GM19193 (cell line): ENCODE measurements around the gene PCK2.

Experiments
- POLR2A ChIP-seq: IDR thresholded peaks from 4 replicates; pipeline ENCODE4 v1.6.1; 2011; ENCODE audit not compliant: insufficient read depth, insufficient read length; ENCODE audit errors: extremely low read depth

PCK2 gene

DNA sequence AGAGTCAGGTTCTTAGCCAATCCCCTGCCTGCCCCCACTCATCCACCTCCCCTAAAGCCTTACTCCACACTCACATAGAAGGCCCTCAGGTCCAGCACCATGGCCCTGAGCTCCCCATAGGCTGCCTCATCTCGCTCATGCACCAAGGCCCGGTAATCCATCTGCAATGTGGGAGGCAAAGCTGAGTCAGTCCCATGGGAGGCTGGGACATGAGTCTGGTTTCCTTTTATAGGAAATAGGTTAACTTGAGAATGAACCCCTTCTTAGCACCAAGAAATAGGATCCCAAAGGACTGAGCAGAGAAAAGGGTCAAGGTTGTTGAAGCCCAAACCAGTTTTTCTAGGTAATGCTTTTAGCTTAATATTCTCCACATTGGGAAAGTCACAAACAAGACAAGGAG, 49.4 kb downstream of the PCK2 start:
- no peak for TF ChIP-seq POLR2A

DNA sequence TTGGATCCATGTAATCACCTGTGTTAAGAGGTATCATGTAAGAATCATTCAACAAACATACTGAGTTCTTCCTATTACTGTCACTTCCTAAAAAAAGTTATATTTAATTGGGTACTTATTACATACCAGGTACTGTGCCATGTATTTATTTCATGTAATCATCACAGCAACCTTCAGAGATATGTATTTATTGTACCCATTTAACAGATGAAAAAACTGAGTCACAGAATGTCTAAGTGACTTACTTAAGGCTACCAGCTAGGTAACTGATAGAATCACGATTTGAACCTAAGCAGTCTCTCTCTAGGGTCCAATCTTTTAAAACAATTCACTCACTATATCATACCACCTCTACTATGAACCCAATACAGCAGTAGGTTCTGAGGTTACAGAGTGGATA, 50.3 kb downstream of the PCK2 start:
- no peak for TF ChIP-seq POLR2A

DNA sequence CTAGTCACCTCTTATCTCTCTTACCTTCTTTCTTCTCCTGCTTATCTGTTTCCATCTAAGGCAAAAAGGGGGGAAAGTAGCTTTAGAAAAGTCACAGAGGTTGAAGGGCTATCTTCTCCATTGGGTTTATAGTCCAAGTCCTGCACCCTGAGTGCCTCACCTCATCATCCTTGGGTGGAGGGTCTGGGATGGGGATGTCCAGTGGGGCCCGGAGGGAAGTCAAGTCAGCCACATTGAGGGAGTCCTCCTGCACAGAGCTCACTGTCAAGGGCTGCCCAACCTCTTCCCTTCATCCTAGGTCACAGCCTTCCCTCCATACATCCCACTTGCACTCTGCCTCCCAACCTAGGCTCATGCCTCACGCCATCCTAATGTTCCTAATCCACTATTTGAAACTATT, 51.1 kb downstream of the PCK2 start:
- no peak for TF ChIP-seq POLR2A

DNA sequence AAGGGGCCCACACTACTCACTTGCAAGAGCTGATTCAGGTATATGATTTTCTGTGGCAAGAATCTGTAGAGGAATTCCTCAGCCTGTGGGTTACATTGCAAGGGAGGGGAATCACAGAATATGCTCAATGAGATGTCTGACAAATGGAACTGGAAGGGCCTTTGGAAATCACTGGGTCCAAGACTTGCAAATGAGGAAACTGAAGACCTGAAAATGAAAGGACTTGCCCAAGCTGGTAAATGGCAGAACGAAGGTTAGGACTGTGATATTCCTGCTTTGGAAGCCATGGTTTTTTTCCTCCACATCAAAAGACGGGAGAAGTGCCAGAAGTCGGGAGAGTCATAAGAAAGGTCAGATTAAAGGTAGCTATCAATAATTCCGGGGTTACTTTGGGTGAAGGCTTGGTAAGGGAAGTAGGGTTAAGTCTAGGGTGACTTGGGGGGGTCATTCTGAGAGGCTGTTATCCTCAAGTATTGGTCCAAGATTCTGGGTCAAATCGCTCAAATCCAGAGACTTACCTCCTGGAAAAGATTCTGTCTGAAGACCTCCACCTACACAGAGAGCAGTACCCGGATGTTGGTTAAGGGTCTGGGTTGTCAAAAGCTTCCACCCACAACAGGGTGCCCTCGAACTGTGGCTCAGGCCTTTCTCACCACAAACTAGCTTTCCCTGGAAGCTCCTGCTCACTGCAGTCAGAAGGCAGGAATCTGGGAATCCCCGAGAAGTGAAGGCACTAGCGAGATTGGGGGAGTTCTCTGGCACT, 51.8 kb downstream of the PCK2 start:
- no peak for TF ChIP-seq POLR2A

DNA sequence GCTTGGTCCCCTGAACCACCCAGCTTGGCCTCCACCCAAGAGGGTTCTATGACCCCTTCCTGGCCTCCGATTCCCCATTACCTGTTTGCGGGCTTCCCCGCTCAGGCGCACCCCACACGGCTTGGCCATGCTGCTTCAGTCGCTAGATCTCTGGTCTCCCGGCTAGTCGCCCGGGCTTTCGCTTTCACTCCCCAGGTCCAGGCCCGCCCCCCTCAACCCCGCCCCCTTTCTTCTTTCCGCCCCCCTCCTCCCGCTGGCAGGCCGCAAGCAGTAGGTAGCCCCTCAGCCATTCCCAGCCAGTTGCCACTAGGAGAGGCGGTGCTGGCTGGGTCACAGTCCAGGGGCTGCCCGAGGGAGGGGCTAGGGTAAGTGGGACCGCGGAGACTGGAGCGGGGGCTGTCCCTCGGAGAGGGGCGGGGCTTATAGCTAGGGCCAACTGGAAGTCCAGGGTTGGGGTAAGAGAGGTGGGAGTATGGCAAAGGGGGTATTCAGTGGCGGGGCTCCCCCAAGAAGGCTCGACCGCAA, 52.4 kb downstream of the PCK2 start, which contains the start of gene PSME2:
Gene PSME2, minus strand, starts transcription at position 158 of the 525 bp plus-strand sequence. Its CDS starts 29 bp downstream, at position 129.
- TF ChIP-seq POLR2A = peak; percentile 67

DNA sequence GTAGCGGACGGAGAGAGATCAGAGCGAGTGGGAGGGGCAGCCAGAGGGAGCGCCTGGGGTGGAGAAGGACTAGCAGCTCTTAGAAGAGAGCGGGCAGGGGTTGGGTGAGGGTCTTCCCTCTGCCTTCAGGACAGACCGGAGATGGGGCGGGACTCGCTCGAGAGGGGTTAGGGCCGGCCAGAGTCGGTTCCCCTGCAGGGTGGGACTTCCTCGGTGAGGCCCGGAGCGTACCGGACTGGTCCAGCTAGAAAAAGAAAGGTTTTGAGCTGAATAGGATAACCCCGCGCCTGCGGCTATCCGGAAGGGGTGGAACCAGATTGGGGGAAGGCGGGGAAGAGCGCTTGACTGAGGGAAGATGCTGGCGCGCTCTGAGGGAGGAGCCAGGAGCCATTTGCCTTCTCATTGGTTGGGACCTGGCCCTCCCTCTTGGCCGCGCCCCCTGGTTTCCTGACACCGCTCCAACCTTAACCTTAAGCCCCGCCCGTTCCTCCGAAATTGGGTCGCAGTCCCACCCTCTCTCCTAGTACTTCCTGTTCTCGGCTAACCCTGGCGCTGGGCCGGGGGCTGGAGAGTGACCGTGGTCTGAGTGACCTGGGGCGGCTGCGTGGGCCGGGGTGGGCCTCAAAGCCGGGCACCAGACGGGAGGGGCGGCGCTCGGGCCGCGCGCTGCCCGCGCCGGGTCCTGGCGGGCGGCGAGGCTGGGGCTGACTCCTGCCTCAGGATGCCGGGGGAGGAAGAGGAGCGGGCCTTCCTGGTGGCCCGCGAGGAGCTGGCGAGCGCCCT, 53.1 kb downstream of the PCK2 start, which contains the start of gene RNF31:
Gene RNF31, plus strand, starts transcription at position 521 of the 783 bp plus-strand sequence. Its CDS starts 201 bp downstream, at position 722.
- peak; percentile 70 for TF ChIP-seq POLR2A

DNA sequence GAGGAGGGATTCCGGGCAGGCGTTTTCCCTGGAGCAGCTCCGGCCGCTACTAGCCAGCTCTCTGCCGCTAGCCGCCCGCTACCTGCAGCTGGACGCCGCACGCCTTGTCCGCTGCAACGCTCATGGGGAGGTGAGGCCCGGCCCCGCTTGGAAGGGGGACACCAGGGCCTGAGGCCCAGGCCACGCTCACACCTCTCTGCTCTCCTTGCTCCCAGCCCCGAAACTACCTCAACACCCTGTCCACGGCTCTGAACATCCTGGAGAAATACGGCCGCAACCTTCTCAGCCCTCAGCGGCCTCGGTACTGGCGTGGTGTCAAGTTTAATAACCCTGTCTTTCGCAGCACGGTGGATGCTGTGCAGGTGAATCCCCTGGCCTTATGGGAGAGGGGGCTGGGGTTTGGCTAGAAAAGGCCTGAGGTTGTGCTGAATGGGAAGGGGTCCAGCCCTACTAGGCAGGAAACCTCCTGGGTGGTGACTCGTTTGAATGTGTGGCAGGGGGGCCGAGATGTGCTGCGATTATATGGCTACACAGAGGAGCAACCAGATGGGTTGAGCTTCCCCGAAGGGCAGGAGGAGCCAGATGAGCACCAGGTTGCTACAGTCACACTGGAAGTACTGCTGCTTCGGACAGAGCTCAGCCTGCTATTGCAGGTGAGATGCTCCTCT, 53.8 kb downstream of the PCK2 start:
- TF ChIP-seq POLR2A = no peak

DNA sequence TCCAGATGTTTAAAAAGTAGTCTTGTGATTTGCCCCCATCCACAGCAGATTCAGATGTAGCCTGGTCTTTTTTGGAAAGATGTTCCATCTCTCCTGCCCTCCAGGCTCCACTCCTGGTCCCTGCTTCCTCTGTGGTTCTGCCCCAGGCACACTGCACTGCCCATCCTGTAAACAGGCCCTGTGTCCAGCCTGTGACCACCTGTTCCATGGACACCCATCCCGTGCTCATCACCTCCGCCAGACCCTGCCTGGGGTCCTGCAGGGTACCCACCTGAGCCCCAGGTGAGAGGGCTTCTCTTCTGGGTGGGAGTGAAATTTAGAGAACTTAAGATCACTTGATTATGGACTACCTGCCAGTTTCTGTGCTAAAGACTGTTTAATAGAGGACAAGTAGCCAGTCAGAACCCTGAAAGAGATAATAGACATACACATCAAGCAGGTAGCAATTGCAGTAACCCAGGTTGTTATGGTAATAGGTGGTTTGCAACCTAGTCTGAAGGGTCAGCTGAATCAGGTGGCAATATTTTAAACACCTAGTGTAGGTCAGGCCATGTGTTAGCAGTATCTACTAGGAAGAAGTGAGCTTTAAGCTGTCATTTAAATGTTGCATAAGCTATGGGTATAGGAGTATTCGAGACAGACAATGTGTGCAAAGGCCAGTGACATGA, 55.3 kb downstream of the PCK2 start:
- no peak for TF ChIP-seq POLR2A

DNA sequence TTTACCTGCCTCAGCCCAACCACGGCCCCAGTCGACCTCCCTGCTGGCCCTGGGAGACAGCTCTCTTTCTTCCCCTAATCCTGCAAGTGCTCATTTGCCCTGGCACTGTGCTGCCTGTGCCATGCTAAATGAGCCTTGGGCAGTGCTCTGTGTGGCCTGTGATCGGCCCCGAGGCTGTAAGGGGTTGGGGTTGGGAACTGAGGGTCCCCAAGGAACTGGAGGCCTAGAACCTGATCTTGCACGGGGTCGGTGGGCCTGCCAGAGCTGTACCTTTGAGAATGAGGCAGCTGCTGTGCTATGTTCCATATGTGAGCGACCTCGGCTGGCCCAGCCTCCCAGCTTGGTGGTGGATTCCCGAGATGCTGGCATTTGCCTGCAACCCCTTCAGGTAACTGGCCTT, 56.0 kb downstream of the PCK2 start:
- TF ChIP-seq POLR2A = no peak

DNA sequence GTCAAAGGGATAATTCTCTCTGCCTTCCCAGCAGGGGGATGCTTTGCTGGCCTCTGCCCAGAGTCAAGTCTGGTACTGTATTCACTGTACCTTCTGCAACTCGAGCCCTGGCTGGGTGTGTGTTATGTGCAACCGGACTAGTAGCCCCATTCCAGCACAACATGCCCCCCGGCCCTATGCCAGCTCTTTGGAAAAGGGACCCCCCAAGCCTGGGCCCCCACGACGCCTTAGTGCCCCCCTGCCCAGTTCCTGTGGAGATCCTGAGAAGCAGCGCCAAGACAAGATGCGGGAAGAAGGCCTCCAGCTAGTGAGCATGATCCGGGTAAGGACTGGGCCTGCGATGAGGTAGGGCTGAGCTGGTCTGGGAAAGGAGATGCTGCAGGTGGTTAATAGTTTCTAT, 56.5 kb downstream of the PCK2 start:
- no peak for TF ChIP-seq POLR2A

DNA sequence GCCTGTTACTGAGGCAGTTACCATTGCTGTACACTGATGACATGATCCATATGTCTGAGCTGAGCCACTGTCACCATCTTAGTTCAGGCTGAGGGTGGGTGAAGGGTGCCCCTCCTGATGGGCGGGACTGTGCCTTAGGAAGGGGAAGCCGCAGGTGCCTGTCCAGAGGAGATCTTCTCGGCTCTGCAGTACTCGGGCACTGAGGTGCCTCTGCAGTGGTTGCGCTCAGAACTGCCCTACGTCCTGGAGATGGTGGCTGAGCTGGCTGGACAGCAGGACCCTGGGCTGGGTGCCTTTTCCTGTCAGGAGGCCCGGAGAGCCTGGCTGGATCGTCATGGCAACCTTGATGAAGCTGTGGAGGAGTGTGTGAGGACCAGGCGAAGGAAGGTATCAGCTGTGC, 56.9 kb downstream of the PCK2 start:
- TF ChIP-seq POLR2A = no peak

DNA sequence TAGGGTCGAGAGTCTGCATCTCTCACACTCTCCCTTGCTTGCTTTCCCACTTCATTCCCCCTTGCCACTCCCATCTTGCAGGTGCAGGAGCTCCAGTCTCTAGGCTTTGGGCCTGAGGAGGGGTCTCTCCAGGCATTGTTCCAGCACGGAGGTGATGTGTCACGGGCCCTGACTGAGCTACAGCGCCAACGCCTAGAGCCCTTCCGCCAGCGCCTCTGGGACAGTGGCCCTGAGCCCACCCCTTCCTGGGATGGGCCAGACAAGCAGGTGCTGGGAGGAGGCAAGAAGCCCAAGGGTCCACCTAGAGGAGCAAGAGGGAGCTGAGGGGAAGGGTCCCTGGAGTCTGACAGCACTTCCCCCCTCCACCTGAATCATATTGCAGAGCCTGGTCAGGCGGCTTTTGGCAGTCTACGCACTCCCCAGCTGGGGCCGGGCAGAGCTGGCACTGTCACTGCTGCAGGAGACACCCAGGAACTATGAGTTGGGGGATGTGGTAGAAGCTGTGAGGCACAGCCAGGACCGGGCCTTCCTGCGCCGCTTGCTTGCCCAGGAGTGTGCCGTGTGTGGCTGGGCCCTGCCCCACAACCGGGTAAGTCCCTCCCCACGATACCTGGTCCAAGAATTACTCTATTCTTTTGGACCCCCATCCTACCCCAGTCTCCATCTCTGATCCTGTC, 57.4 kb downstream of the PCK2 start:
- no peak for TF ChIP-seq POLR2A
